Measurements from ENCODE around the gene ATP8A1. TPM values are rescaled to one million over a fixed set of nuclear protein-coding genes. Genes with fewer than 3 reads are reported as not detected.

The ATP8A1 gene
- total RNA-seq, 4 donors from 2014 or later = 6.2 to 10.8 (median 7.1) TPM

DNA sequence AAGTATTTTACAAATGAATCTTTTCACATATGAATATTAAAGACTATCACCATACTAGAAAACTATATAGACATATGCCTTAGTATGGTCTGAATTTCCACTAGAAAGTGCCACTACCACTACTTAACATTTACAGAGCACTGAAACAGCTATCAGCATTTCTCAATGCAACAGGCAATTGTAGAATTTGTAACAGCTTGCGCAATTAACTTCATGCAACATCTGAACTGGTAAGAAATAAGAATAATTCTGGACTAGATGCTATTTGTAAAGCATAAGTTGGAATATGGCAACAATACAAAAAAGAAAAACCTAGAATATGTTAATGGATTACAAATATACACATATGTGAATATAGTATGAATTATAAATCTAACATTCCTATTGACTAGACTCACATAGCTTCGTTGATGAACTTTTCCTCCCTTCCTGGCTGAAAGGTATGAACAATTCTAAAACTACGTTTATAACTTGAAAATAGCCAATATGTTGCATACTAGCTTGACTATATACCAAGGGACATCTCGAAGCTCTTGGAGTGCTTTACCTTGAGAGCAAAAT is 82.0 kb downstream of the ATP8A1 start:
- Histone ChIP-seq H3K9me3 (no peaks in the 10 kb centered on the region), H3K27ac (replicated peaks in 1 of 4) (no peak overlapping the region), H3K36me3 (peaks cover 0 to 4% (median 0%) of the 10 kb centered on the region in 4 donors), H3K4me1 (peaks cover 6 to 9% (median 9%) of the 10 kb centered on the region in 4 donors), H3K27me3 (no peaks in the 10 kb centered on the region), H3K4me3 (no peak overlapping the region)
- WGBS = 88% methylated on average over 4 of the region's 4 CpGs
- DNase-seq (ENCODE audit: extremely low spot score) = no peak
- intact Hi-C loops (cut with DNase I) = no loop called here
- TF ChIP-seq POLR2A (IDR thresholded peaks at IDR 0.05; ENCODE audit: low read depth) (no peak), POLR2AphosphoS5 (IDR thresholded peaks at IDR 0.05) (no peak), EP300 (IDR thresholded peaks at IDR 0.05) (no peak)
- TF ChIP-seq, protein P1, sequence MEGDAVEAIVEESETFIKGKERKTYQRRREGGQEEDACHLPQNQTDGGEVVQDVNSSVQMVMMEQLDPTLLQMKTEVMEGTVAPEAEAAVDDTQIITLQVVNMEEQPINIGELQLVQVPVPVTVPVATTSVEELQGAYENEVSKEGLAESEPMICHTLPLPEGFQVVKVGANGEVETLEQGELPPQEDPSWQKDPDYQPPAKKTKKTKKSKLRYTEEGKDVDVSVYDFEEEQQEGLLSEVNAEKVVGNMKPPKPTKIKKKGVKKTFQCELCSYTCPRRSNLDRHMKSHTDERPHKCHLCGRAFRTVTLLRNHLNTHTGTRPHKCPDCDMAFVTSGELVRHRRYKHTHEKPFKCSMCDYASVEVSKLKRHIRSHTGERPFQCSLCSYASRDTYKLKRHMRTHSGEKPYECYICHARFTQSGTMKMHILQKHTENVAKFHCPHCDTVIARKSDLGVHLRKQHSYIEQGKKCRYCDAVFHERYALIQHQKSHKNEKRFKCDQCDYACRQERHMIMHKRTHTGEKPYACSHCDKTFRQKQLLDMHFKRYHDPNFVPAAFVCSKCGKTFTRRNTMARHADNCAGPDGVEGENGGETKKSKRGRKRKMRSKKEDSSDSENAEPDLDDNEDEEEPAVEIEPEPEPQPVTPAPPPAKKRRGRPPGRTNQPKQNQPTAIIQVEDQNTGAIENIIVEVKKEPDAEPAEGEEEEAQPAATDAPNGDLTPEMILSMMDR (IDR thresholded peaks at IDR 0.05) = no peak

GRCh38 chr4:42573249-42573648 is 83.7 kb downstream of the ATP8A1 start:
- H3K9me3 ChIP-seq = no peaks in the 10 kb centered on the region
- WGBS = 95% methylated on average over 4 of the region's 4 CpGs
- H3K4me3 ChIP-seq = no peak overlapping the region
- H3K4me1 ChIP-seq = peaks cover 6 to 9% (median 9%) of the 10 kb centered on the region in 4 donors
- no peak for DNase-seq (ENCODE audit: extremely low spot score)
- no peaks in the 10 kb centered on the region for H3K27me3 ChIP-seq
- H3K27ac ChIP-seq (replicated peaks in 1 of 4) = no peak overlapping the region
- no peaks in the 10 kb centered on the region for H3K36me3 ChIP-seq
- no peak for TF ChIP-seq EP300 (IDR thresholded peaks at IDR 0.05)
- no peak for TF ChIP-seq POLR2AphosphoS5 (IDR thresholded peaks at IDR 0.05)
- TF ChIP-seq POLR2A (IDR thresholded peaks at IDR 0.05; ENCODE audit: low read depth) = no peak
- TF ChIP-seq, protein P1 (IDR thresholded peaks at IDR 0.05) = no peak
- intact Hi-C loops (cut with DNase I) = no loop called here

DNA sequence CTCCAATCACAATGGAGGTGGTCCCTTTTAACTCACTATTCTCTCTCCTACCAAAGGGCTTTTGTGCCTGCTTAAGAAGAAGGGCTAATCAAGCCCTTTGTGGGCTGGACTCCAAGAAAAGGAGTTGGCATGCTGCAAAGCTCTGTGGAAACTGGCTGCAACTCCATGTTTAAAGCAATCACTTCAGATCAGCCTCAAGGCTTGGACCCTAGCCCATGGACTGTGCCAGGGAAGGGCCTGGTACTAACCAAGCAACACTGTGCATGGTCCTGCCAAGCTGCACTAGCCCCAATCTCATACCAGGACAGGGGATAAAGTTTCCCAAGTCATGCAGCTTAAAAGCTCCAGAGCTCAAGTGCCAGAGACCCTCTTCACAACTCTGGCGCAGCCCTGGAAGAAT is 86.7 kb downstream of the ATP8A1 start:
- H3K4me1 ChIP-seq = peaks cover 6 to 9% (median 9%) of the 10 kb centered on the region in 4 donors
- DNase-seq (ENCODE audit: extremely low spot score) = no peak
- no peak overlapping the region for H3K27ac ChIP-seq (replicated peaks in 1 of 4)
- no peaks in the 10 kb centered on the region for H3K27me3 ChIP-seq
- H3K36me3 ChIP-seq = no peaks in the 10 kb centered on the region
- WGBS = 92% methylated on average over 1 of the region's 1 CpG
- no peak overlapping the region for H3K4me3 ChIP-seq
- intact Hi-C loops (cut with DNase I) = loop anchor here (2.0 kb wide), 1 partner anchor 295 kb away; no protein-coding TSS in a partner anchor
- no peaks in the 10 kb centered on the region for H3K9me3 ChIP-seq
- TF ChIP-seq POLR2A (IDR thresholded peaks at IDR 0.05; ENCODE audit: low read depth) (no peak), EP300 (IDR thresholded peaks at IDR 0.05) (no peak), POLR2AphosphoS5 (IDR thresholded peaks at IDR 0.05) (no peak)
- TF ChIP-seq, protein P1 (IDR thresholded peaks at IDR 0.05) = no peak

- intact Hi-C loops (cut with DNase I) = loop anchor here (10.0 kb wide), 1 partner anchor 186 kb away; no protein-coding TSS in a partner anchor
- no peaks in the 10 kb centered on the region for H3K36me3 ChIP-seq
- H3K9me3 ChIP-seq = no peaks in the 10 kb centered on the region
- H3K27ac ChIP-seq (replicated peaks in 1 of 4) = no peak overlapping the region
- no peaks in the 10 kb centered on the region for H3K27me3 ChIP-seq
- no peak for DNase-seq (ENCODE audit: extremely low spot score)
- no peak overlapping the region for H3K4me3 ChIP-seq
- H3K4me1 ChIP-seq = peaks cover 6 to 9% (median 9%) of the 10 kb centered on the region in 4 donors
- 4% methylated on average over 4 of the region's 4 CpGs for WGBS
- no peak for TF ChIP-seq EP300 (IDR thresholded peaks at IDR 0.05)
- TF ChIP-seq, protein P1 (IDR thresholded peaks at IDR 0.05) = peak; percentile 65 to 71 (median 69)
Measured at GRCh38 chr4:42568610-42569207, 88.2 kb downstream of the ATP8A1 start.

Measured in esophagus muscularis mucosa (tissue), 4 donors.